ENCODE data around the gene CFAP61. TPM values are rescaled to one million over a fixed set of nuclear protein-coding genes. Genes with fewer than 3 reads are reported as not detected.

CFAP61 gene
- total and polyA plus RNA-seq, 8 donors, result 0.95 to 5.3 (median 3.2) TPM; not detected in 1

GRCh38 chr20:20039752-20040387 is 12.5 kb upstream of the CFAP61 start:
- no peak for ATAC-seq
- no peak overlapping the region for H3K27ac ChIP-seq
- no peaks in the 10 kb centered on the region for H3K4me1 ChIP-seq
- H3K36me3 ChIP-seq, result peaks cover 0 to 100% of the 10 kb centered on the region in 2 donors
- no peak for DNase-seq
- H3K27me3 ChIP-seq, result no peaks in the 10 kb centered on the region
- H3K9me3 ChIP-seq, result no peaks in the 10 kb centered on the region
- no peak overlapping the region for H3K4me3 ChIP-seq
- intact Hi-C loops (cut with DNase I), result no loop called here
- no peak for TF ChIP-seq CTCF (IDR thresholded peaks at IDR 0.05)

- Histone ChIP-seq H3K36me3 (peaks cover 0 to 38% of the 10 kb centered on the region in 2 donors), H3K27me3 (no peaks in the 10 kb centered on the region), H3K4me3 (peak overlapping the region; percentile 94 to 98), H3K27ac (peak overlapping the region; percentile 85 to 94), H3K9me3 (no peaks in the 10 kb centered on the region), H3K4me1 (peaks cover 8 to 20% of the 10 kb centered on the region in 2 donors)
- no peak for TF ChIP-seq CTCF (IDR thresholded peaks at IDR 0.05)
- intact Hi-C loops (cut with DNase I), result no loop called here
- ATAC-seq (peak; percentile 29), DNase-seq (no peak)
These were observed 612 bp upstream of the CFAP61 start for GRCh38 chr20:20051767-20052073.

- Histone ChIP-seq H3K27me3 (peaks cover 0 to 10% of the 10 kb centered on the region in 2 donors), H3K9me3 (no peaks in the 10 kb centered on the region), H3K4me1 (no peaks in the 10 kb centered on the region), H3K36me3 (no peaks in the 10 kb centered on the region), H3K4me3 (no peak overlapping the region), H3K27ac (no peak overlapping the region)
- TF ChIP-seq CTCF (IDR thresholded peaks at IDR 0.05), result no peak
- no peak for ATAC-seq
- intact Hi-C loops (cut with DNase I), result no loop called here
- DNase-seq, result no peak
These were observed 8.1 kb downstream of the CFAP61 start for GRCh38 chr20:20060234-20060998.

- no peaks in the 10 kb centered on the region for H3K9me3 ChIP-seq
- H3K27ac ChIP-seq, result no peak overlapping the region
- H3K27me3 ChIP-seq, result peaks cover 0 to 10% of the 10 kb centered on the region in 2 donors
- no peak for ATAC-seq
- no peak for TF ChIP-seq CTCF (IDR thresholded peaks at IDR 0.05)
- no peak for DNase-seq
- H3K4me3 ChIP-seq, result no peak overlapping the region
- intact Hi-C loops (cut with DNase I), result no loop called here
- no peaks in the 10 kb centered on the region for H3K36me3 ChIP-seq
- H3K4me1 ChIP-seq, result no peaks in the 10 kb centered on the region
These were observed 11.8 kb downstream of the CFAP61 start for GRCh38 chr20:20063941-20064702.

- Histone ChIP-seq H3K4me3 (no peak overlapping the region), H3K4me1 (no peaks in the 10 kb centered on the region), H3K36me3 (no peaks in the 10 kb centered on the region), H3K27ac (no peak overlapping the region), H3K9me3 (no peaks in the 10 kb centered on the region), H3K27me3 (peaks cover 0 to 10% of the 10 kb centered on the region in 2 donors)
- intact Hi-C loops (cut with DNase I), result no loop called here
- ATAC-seq (no peak), DNase-seq (peak in 2 of 4 donors; percentile 33 to 56)
- TF ChIP-seq CTCF (IDR thresholded peaks at IDR 0.05), result no peak
These were observed 13.0 kb downstream of the CFAP61 start for GRCh38 chr20:20065361-20065760.

All from left lung (tissue), 10 donors.